ENCODE results near the gene DUSP1. TPM values are rescaled to one million over a fixed set of nuclear protein-coding genes. Genes with fewer than 3 reads are reported as not detected.

DUSP1 gene
- total RNA-seq, 5 donors from 2014 or later (not counting 1 experiment from before 2014, with no cell fraction given) = 22.6 to 1,564 (median 28.9) TPM

DNA sequence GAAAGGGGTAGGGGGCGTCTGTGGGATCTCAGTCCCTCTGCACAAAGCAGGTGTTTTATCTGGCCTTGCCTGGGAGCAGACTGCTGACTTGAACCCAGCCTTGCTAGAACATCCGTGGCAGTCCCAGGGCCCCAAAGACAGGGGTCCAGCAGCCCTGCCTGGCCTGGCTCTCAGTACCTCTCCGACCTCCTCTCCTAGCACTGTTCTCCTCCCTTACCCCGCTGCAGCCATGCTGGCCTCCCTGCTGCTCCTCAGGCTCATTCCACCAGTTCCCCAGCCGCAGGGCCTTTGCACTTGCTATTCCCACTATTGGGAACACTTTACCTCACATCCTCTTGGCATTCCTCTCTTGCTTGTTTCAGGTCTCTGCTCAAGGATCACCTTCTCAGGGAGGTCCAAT lies 45.2 kb downstream of the DUSP1 start:
- no peak overlapping the region for H3K4me3 Mint-ChIP-seq
- Histone ChIP-seq H3K4me1 (ENCODE audit: control insufficient read depth in 1 of 2, extremely low read depth in 1 of 2, insufficient read depth in 2 of 2, low read length in 2 of 2) (peaks cover 0 to 24% of the 10 kb centered on the region in 2 experiments), H3K27me3 (replicated peaks in 1 of 2; ENCODE audit: control insufficient read depth in 2 of 2, extremely low read depth in 1 of 2, insufficient read depth in 2 of 2, low read length in 1 of 2) (peaks cover 0 to 3% of the 10 kb centered on the region in 2 experiments), H3K27ac (ENCODE audit: low read length) (no peak overlapping the region), H3K9me3 (no peaks in the 10 kb centered on the region), H3K36me3 (ENCODE audit: control insufficient read depth in 2 of 2, extremely low read depth in 1 of 2, insufficient read depth in 1 of 2, low read length in 1 of 2) (no peaks in the 10 kb centered on the region), H3K4me3 (ENCODE audit: control insufficient read depth in 1 of 2, extremely low read depth in 1 of 2, low read length in 1 of 2) (no peak overlapping the region)
- ChIA-PET POLR2A (no interaction called here), CTCF (no interaction called here)
- 93% methylated on average over 3 of the region's 5 CpGs for WGBS (ENCODE audit: insufficient coverage)
- DNase-seq (no peak), ATAC-seq (replicated peaks in 1 of 4) (no peak)
- H3K27ac Mint-ChIP-seq = no peak overlapping the region
- peaks cover 0 to 17% (median 16%) of the 10 kb centered on the region in 3 donors for H3K4me1 Mint-ChIP-seq
- no peaks in the 10 kb centered on the region for H3K27me3 Mint-ChIP-seq
- H3K9me3 Mint-ChIP-seq = no peaks in the 10 kb centered on the region
- H3K36me3 Mint-ChIP-seq = no peaks in the 10 kb centered on the region

DNA sequence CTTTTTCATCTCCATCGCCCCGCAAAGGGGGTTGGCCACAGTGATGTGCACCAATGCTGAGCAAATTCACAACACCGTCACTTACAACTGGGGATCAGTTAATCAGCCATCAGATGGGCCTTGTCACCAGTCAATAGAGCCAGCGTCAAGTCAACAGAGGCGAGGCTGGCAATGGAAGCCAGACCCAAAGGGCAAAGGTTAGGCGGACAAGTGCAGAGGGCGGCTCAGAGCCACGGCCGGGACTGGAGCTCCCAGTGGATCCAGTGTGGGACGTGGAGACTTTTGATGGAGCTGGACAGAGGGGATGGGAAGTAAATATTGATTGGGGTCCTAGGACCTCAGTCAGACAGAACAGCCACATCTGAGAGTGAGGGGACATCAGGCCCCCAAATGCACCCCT lies 45.7 kb downstream of the DUSP1 start:
- WGBS (ENCODE audit: insufficient coverage) = 91% methylated on average over 9 of the region's 10 CpGs
- ATAC-seq (replicated peaks in 1 of 4) = no peak
- ChIA-PET CTCF (interaction anchor here in 1 of 2 donors (1.3 kb wide), 1 partner anchor 82 kb away, joined by 4 read pairs; no protein-coding TSS in a partner anchor), POLR2A (no interaction called here)
- Mint-ChIP-seq H3K36me3 (no peaks in the 10 kb centered on the region), H3K9me3 (no peaks in the 10 kb centered on the region), H3K27me3 (no peaks in the 10 kb centered on the region), H3K27ac (no peak overlapping the region), H3K4me3 (no peak overlapping the region), H3K4me1 (peaks cover 0 to 17% (median 16%) of the 10 kb centered on the region in 3 donors)
- no peaks in the 10 kb centered on the region for H3K9me3 ChIP-seq
- H3K4me1 ChIP-seq (ENCODE audit: control insufficient read depth in 1 of 2, extremely low read depth in 1 of 2, insufficient read depth in 2 of 2, low read length in 2 of 2) = peaks cover 0 to 24% of the 10 kb centered on the region in 2 experiments
- peaks cover 0 to 3% of the 10 kb centered on the region in 2 experiments for H3K27me3 ChIP-seq (replicated peaks in 1 of 2; ENCODE audit: control insufficient read depth in 2 of 2, extremely low read depth in 1 of 2, insufficient read depth in 2 of 2, low read length in 1 of 2)
- DNase-seq = no peak
- H3K4me3 ChIP-seq (ENCODE audit: control insufficient read depth in 1 of 2, extremely low read depth in 1 of 2, low read length in 1 of 2) = no peak overlapping the region
- H3K36me3 ChIP-seq (ENCODE audit: control insufficient read depth in 2 of 2, extremely low read depth in 1 of 2, insufficient read depth in 1 of 2, low read length in 1 of 2) = no peaks in the 10 kb centered on the region
- no peak overlapping the region for H3K27ac ChIP-seq (ENCODE audit: low read length)

GRCh38 chr5:172724242-172725183 lies 46.5 kb downstream of the DUSP1 start:
- ChIA-PET POLR2A (no interaction called here), CTCF (interaction anchor here in 1 of 2 donors (1.2 to 1.3 kb wide), 2 partner anchors 36 to 83 kb away, joined by 4 read pairs; no protein-coding TSS in a partner anchor)
- H3K9me3 Mint-ChIP-seq = no peaks in the 10 kb centered on the region
- ATAC-seq (replicated peaks in 1 of 4) (no peak), DNase-seq (no peak)
- H3K4me1 Mint-ChIP-seq = peaks cover 0 to 17% (median 16%) of the 10 kb centered on the region in 3 donors
- H3K27ac ChIP-seq (ENCODE audit: low read length) = no peak overlapping the region
- 79% methylated on average over 12 of the region's 22 CpGs for WGBS (ENCODE audit: insufficient coverage)
- no peak overlapping the region for H3K4me3 ChIP-seq (ENCODE audit: control insufficient read depth in 1 of 2, extremely low read depth in 1 of 2, low read length in 1 of 2)
- H3K4me1 ChIP-seq (ENCODE audit: control insufficient read depth in 1 of 2, extremely low read depth in 1 of 2, insufficient read depth in 2 of 2, low read length in 2 of 2) = peaks cover 0 to 24% of the 10 kb centered on the region in 2 experiments
- H3K27me3 Mint-ChIP-seq = no peaks in the 10 kb centered on the region
- no peaks in the 10 kb centered on the region for H3K9me3 ChIP-seq
- H3K27ac Mint-ChIP-seq = no peak overlapping the region
- no peak overlapping the region for H3K4me3 Mint-ChIP-seq
- H3K27me3 ChIP-seq (replicated peaks in 1 of 2; ENCODE audit: control insufficient read depth in 2 of 2, extremely low read depth in 1 of 2, insufficient read depth in 2 of 2, low read length in 1 of 2) = peaks cover 0 to 3% of the 10 kb centered on the region in 2 experiments
- H3K36me3 Mint-ChIP-seq = no peaks in the 10 kb centered on the region
- no peaks in the 10 kb centered on the region for H3K36me3 ChIP-seq (ENCODE audit: control insufficient read depth in 2 of 2, extremely low read depth in 1 of 2, insufficient read depth in 1 of 2, low read length in 1 of 2)

- DNase-seq (no peak), ATAC-seq (replicated peaks in 1 of 4) (no peak)
- Histone ChIP-seq H3K4me3 (ENCODE audit: control insufficient read depth in 1 of 2, extremely low read depth in 1 of 2, low read length in 1 of 2) (no peak overlapping the region), H3K4me1 (ENCODE audit: control insufficient read depth in 1 of 2, extremely low read depth in 1 of 2, insufficient read depth in 2 of 2, low read length in 2 of 2) (peaks cover 0 to 24% of the 10 kb centered on the region in 2 experiments), H3K27me3 (replicated peaks in 1 of 2; ENCODE audit: control insufficient read depth in 2 of 2, extremely low read depth in 1 of 2, insufficient read depth in 2 of 2, low read length in 1 of 2) (peaks cover 0 to 3% of the 10 kb centered on the region in 2 experiments), H3K9me3 (no peaks in the 10 kb centered on the region), H3K27ac (ENCODE audit: low read length) (no peak overlapping the region), H3K36me3 (ENCODE audit: control insufficient read depth in 2 of 2, extremely low read depth in 1 of 2, insufficient read depth in 1 of 2, low read length in 1 of 2) (no peaks in the 10 kb centered on the region)
- Mint-ChIP-seq H3K36me3 (no peaks in the 10 kb centered on the region), H3K27me3 (no peaks in the 10 kb centered on the region), H3K9me3 (no peaks in the 10 kb centered on the region), H3K27ac (no peak overlapping the region), H3K4me3 (no peak overlapping the region), H3K4me1 (peaks cover 0 to 17% (median 16%) of the 10 kb centered on the region in 3 donors)
- CTCF ChIA-PET = interaction anchor here (0.5 to 1.2 kb wide), 5 partner anchors 9 to 209 kb away, joined by 3 to 4 read pairs (median 3); no protein-coding TSS in a partner anchor
- POLR2A ChIA-PET = interaction anchor here in 1 of 2 donors (0.5 to 0.6 kb wide), 2 partner anchors 44 to 55 kb away, joined by 5 to 6 read pairs; no protein-coding TSS in a partner anchor
- WGBS (ENCODE audit: insufficient coverage) = 25% methylated on average over 1 of the region's 2 CpGs
Measured at GRCh38 chr5:172723508-172723907, 47.5 kb downstream of the DUSP1 start.

DNA sequence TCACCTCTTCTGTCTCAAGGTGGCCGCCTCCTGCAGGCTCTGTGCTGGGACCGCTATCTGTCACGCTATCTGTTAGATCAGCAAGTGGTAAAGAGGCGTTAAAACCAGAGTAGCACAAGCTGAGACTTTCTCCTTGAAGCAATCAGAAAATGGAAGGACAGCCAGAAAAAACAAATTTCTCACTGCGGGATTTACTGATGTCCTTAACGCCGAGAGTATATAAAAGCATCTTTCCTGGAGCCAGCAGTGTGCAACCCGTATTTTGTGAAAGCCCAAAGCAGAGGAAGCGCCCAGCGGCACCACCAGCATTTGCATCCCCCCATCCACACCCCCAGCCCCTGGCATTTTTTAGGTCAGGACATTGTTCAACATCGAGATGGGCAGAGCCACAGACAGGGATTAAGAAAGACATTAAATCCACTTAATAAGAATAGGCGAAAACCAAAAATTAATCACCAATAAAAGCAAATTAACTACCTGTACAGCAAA lies 48.6 kb downstream of the DUSP1 start:
- peak in 26 of 35 experiments; percentile 26 to 79 (median 40) for DNase-seq
- no peaks in the 10 kb centered on the region for H3K36me3 ChIP-seq (ENCODE audit: control insufficient read depth in 2 of 2, extremely low read depth in 1 of 2, insufficient read depth in 1 of 2, low read length in 1 of 2)
- Mint-ChIP-seq H3K36me3 (no peaks in the 10 kb centered on the region), H3K4me3 (peak overlapping the region in 2 of 3 donors; percentile 13), H3K27me3 (no peaks in the 10 kb centered on the region), H3K27ac (peak overlapping the region; percentile 55 to 71), H3K4me1 (peaks cover under 1 to 17% (median 16%) of the 10 kb centered on the region in 3 donors), H3K9me3 (no peaks in the 10 kb centered on the region)
- no peaks in the 10 kb centered on the region for H3K9me3 ChIP-seq
- ATAC-seq (replicated peaks in 1 of 4) = peak in 3 of 4 experiments; percentile 27 to 88 (median 78)
- H3K4me1 ChIP-seq (ENCODE audit: control insufficient read depth in 1 of 2, extremely low read depth in 1 of 2, insufficient read depth in 2 of 2, low read length in 2 of 2) = peaks cover 0 to 25% of the 10 kb centered on the region in 2 experiments
- 50% methylated on average over 10 of the region's 12 CpGs for WGBS (ENCODE audit: insufficient coverage)
- H3K27ac ChIP-seq (ENCODE audit: low read length) = peak overlapping the region; percentile 58
- H3K4me3 ChIP-seq (ENCODE audit: control insufficient read depth in 1 of 2, extremely low read depth in 1 of 2, low read length in 1 of 2) = no peak overlapping the region
- ChIA-PET CTCF (interaction anchor here (0.9 to 1.2 kb wide), 3 partner anchors 7 to 211 kb away, joined by 3 to 5 read pairs (median 3); no protein-coding TSS in a partner anchor), POLR2A (interaction anchor here in 1 of 2 donors (0.7 kb wide), 1 partner anchor 209 kb away, joined by 4 read pairs; no protein-coding TSS in a partner anchor)
- peaks cover 0 to 11% of the 10 kb centered on the region in 2 experiments for H3K27me3 ChIP-seq (replicated peaks in 1 of 2; ENCODE audit: control insufficient read depth in 2 of 2, extremely low read depth in 1 of 2, insufficient read depth in 2 of 2, low read length in 1 of 2)
